ENCODE measurements around the gene CLDN8. TPM values are rescaled to one million over a fixed set of nuclear protein-coding genes. Genes with fewer than 3 reads are reported as not detected.

CLDN8 gene
- total and polyA plus RNA-seq, 12 donors, result not detected

- peaks cover 0 to 7% (median 0%) of the 10 kb centered on the region in 7 donors for H3K27me3 ChIP-seq
- no peak within 1 kb of the TSS for H3K4me3 ChIP-seq
- H3K4me1 ChIP-seq, result no peaks in the 10 kb centered on the region
- H3K36me3 ChIP-seq, result no peaks in the 10 kb centered on the region
- no peak for DNase-seq
- ATAC-seq, result no peak
- WGBS, 2 donors, result 76% methylated on average over 1 of the region's 1 CpG
- H3K27ac ChIP-seq, result no peak within 1 kb of the TSS
- no peak for TF ChIP-seq CTCF (IDR thresholded peaks at IDR 0.05)
- no peaks in the 10 kb centered on the region for H3K9me3 ChIP-seq
- intact Hi-C loops (cut with DNase I), result no loop called here
Measured at GRCh38 chr21:30166705-30167104, 49.2 kb downstream of the CLDN8 start, which contains the start of gene CLDN17. Gene CLDN17 (minus strand): TSS chr21:30166805. CDS start chr21:30166617, 188 bp downstream.

GRCh38 chr21:30166171-30166570 is 49.7 kb downstream of the CLDN8 start:
- 92 to 97% methylated on average over 9 of the region's 9 CpGs for WGBS, 2 donors
- no peak overlapping the region for H3K4me3 ChIP-seq
- no peaks in the 10 kb centered on the region for H3K9me3 ChIP-seq
- TF ChIP-seq CTCF (IDR thresholded peaks at IDR 0.05), result no peak
- no peak overlapping the region for H3K27ac ChIP-seq
- H3K36me3 ChIP-seq, result no peaks in the 10 kb centered on the region
- peaks cover 0 to 7% (median 0%) of the 10 kb centered on the region in 7 donors for H3K27me3 ChIP-seq
- intact Hi-C loops (cut with DNase I), result no loop called here
- ATAC-seq (no peak), DNase-seq (no peak)
- no peaks in the 10 kb centered on the region for H3K4me1 ChIP-seq

GRCh38 chr21:30164796-30165195 is 51.1 kb downstream of the CLDN8 start:
- WGBS, 2 donors, result 89% methylated on average over 1 of the region's 1 CpG
- no peaks in the 10 kb centered on the region for H3K9me3 ChIP-seq
- H3K36me3 ChIP-seq, result no peaks in the 10 kb centered on the region
- no peak for ATAC-seq
- H3K27ac ChIP-seq, result no peak overlapping the region
- peaks cover 0 to 7% (median 0%) of the 10 kb centered on the region in 7 donors for H3K27me3 ChIP-seq
- no peak overlapping the region for H3K4me3 ChIP-seq
- H3K4me1 ChIP-seq, result no peaks in the 10 kb centered on the region
- DNase-seq, result no peak
- intact Hi-C loops (cut with DNase I), result no loop called here
- TF ChIP-seq CTCF (IDR thresholded peaks at IDR 0.05), result no peak

Other genes starting within 250 kb of the CLDN8 start
- not detected for gene CLDN17, start 49.3 kb downstream of the CLDN8 start, total RNA-seq
- not detected for gene CLDN17, start 49.3 kb downstream of the CLDN8 start, polyA plus RNA-seq
- not detected for gene KRTAP24-1, start 66.9 kb upstream of the CLDN8 start, total RNA-seq
- not detected for gene KRTAP24-1, start 66.9 kb upstream of the CLDN8 start, polyA plus RNA-seq
- not detected for gene KRTAP25-1, start 73.4 kb upstream of the CLDN8 start, total RNA-seq
- gene KRTAP25-1, start 73.4 kb upstream of the CLDN8 start, polyA plus RNA-seq, result not detected
- gene KRTAP26-1, start 104.2 kb upstream of the CLDN8 start, total RNA-seq, result not detected
- gene KRTAP26-1, start 104.2 kb upstream of the CLDN8 start, polyA plus RNA-seq, result not detected
- not detected for gene KRTAP27-1, start 121.6 kb upstream of the CLDN8 start, total RNA-seq
- not detected for gene KRTAP27-1, start 121.6 kb upstream of the CLDN8 start, polyA plus RNA-seq
- gene KRTAP23-1, start 132.5 kb upstream of the CLDN8 start, total RNA-seq, result not detected
- gene KRTAP23-1, start 132.5 kb upstream of the CLDN8 start, polyA plus RNA-seq, result not detected
- gene KRTAP13-2, start 156.2 kb upstream of the CLDN8 start, total RNA-seq, result not detected
- gene KRTAP13-2, start 156.2 kb upstream of the CLDN8 start, polyA plus RNA-seq, result not detected
- not detected for gene KRTAP13-1, start 179.9 kb upstream of the CLDN8 start, total RNA-seq
- gene KRTAP13-1, start 179.9 kb upstream of the CLDN8 start, polyA plus RNA-seq, result not detected
- not detected for gene KRTAP13-3, start 209.8 kb upstream of the CLDN8 start, total RNA-seq
- gene KRTAP13-3, start 209.8 kb upstream of the CLDN8 start, polyA plus RNA-seq, result not detected
- gene KRTAP13-4, start 214.1 kb upstream of the CLDN8 start, total RNA-seq, result not detected
- gene KRTAP13-4, start 214.1 kb upstream of the CLDN8 start, polyA plus RNA-seq, result not detected
- gene KRTAP15-1, start 224.2 kb upstream of the CLDN8 start, total RNA-seq, result not detected
- gene KRTAP15-1, start 224.2 kb upstream of the CLDN8 start, polyA plus RNA-seq, result not detected